PC-3 (cell line): ENCODE measurements around the gene ZNF236.

Experiments
- EZH2phosphoT487 ChIP-seq: fragments of 300-600 bp; sonication (generic); IDR thresholded peaks from 2 replicates; pipeline ENCODE4 v1.6.1; 2018; ENCODE audit warnings: mild to moderate bottlenecking, antibody characterized with exemption, low read length, borderline replicate concordance
- TF ChIP-seq, protein P1 (sequence below): fragments of 300-600 bp; sonication (generic); conservative IDR thresholded peaks from 2 replicates; pipeline ENCODE4 v1.5.1; 2017; ENCODE audit warnings: antibody characterized with exemption, low read depth, mild to moderate bottlenecking, low read length

DNA sequence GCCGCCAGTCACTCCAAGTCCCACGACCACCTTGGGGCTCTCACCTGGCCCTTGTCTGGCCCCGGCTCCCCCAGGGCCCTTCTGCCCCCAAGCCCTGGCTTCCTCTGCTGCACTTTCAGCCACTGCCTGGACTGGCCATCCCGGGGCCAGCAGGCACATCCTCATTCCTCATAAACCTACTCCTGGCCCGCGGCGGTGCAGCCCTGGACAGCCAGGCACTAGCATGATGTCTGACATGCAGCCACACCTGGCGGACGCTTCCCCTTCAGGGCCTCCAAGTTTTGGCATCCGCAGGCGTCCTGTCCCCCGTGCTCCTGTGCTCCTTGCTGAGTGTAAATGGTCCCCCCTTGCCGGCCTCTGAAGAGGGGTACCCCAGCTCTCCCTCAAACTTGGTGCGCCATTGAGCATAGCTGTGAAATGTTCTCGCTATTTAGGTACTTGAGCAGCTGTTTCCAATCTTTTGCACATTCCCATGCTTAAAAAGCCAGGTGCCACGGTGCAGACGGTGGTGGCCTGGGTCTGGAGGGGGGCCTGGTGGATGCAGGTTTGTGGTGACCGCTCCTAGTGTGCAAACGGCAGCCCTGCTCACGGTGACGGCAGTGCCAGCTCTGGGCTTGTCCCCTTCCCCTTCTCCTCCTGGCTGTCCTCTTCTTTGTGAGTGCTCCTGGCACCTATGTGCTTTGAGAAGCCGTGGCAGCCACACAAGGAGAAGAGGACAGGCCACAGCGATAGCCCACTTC is 186.4 kb downstream of the ZNF236 start:
- TF ChIP-seq EZH2phosphoT487 = no peak
- TF ChIP-seq, protein P1, sequence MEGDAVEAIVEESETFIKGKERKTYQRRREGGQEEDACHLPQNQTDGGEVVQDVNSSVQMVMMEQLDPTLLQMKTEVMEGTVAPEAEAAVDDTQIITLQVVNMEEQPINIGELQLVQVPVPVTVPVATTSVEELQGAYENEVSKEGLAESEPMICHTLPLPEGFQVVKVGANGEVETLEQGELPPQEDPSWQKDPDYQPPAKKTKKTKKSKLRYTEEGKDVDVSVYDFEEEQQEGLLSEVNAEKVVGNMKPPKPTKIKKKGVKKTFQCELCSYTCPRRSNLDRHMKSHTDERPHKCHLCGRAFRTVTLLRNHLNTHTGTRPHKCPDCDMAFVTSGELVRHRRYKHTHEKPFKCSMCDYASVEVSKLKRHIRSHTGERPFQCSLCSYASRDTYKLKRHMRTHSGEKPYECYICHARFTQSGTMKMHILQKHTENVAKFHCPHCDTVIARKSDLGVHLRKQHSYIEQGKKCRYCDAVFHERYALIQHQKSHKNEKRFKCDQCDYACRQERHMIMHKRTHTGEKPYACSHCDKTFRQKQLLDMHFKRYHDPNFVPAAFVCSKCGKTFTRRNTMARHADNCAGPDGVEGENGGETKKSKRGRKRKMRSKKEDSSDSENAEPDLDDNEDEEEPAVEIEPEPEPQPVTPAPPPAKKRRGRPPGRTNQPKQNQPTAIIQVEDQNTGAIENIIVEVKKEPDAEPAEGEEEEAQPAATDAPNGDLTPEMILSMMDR = no peak
